NAMALWA (cell line): Measurements from ENCODE around the gene SRRM3.
"Not testable (repeated sequence)": the region's sequence is repeated elsewhere in the genome, so short reads cannot be mapped to it uniquely, and the experiment has no call there.

ENCODE experiments used
- DNase-seq: peaks from one replicate; pipeline ENCODE4 v3.0.0-alpha.2; 2015; ENCODE audit warnings: low spot score

SRRM3 gene

GRCh38 chr7:76265299-76265698 is 63.6 kb downstream of the SRRM3 start:
- no peak for DNase-seq

- DNase-seq: no peak
Observed at GRCh38 chr7:76267107-76267893, 65.6 kb downstream of the SRRM3 start.

- no peak for DNase-seq
Observed at GRCh38 chr7:76267894-76268183, 66.1 kb downstream of the SRRM3 start.

DNA sequence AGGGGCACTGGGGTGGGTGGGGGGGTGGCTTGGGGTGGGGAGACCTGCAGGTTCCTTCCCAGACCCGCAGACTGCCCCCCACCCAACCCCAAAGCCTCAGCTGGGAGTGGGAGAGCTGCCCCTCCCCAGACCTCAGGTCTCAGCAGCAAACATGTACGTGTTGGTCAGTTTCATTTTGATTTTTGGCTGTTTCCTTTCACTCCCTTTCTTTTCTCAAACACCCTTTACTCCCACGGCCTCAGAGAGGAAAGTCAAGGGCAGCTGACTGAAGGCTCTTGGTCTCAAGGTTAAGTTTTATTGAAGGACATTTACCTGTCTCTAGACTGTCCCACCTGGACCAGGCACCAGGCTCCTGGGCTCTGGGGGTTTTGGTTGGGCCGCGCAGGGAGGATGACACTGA is 66.7 kb downstream of the SRRM3 start:
- DNase-seq: no peak

DNA sequence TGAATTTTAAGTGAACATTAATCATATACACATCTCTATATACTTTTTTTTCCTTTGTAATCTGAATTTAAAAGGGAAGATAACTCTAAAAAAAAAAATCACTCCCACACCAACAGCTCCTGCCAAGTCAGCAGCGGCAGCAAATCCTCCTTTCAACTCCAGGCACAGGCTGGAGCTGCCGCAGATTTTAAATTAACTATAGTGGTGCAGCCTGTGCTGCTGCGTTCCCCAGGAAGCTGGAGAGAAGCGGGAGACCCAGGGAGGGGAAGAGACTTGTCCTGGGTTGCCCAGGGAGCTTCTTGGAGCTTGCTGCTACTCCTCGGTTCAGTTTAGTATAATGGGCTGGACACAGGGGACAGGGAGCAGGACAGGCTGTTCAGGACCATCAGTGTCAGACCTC is 68.2 kb downstream of the SRRM3 start:
- no peak for DNase-seq

- DNase-seq: not testable (repeated sequence)
Observed at GRCh38 chr7:76271384-76271783, 69.7 kb downstream of the SRRM3 start.

DNA sequence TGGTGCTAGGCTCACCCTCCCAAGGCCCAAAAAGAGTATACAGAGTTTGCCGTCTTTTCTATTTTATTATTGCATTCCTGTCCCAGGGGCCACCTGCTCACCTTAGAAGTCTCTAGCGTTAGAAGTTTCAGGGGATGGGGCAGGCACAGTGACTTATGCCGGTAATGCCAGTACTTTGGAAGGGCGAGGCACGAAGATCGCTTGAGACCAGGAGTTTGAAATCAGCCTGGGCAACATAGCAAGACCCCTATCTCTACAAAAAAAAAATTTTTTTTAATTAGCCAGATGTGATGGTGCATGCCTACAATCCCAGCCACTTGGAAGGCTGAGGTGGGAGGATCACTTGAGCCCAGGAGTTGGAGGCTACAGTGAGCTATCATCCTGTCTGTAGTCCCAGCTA is 70.4 kb downstream of the SRRM3 start:
- no peak for DNase-seq

DNA sequence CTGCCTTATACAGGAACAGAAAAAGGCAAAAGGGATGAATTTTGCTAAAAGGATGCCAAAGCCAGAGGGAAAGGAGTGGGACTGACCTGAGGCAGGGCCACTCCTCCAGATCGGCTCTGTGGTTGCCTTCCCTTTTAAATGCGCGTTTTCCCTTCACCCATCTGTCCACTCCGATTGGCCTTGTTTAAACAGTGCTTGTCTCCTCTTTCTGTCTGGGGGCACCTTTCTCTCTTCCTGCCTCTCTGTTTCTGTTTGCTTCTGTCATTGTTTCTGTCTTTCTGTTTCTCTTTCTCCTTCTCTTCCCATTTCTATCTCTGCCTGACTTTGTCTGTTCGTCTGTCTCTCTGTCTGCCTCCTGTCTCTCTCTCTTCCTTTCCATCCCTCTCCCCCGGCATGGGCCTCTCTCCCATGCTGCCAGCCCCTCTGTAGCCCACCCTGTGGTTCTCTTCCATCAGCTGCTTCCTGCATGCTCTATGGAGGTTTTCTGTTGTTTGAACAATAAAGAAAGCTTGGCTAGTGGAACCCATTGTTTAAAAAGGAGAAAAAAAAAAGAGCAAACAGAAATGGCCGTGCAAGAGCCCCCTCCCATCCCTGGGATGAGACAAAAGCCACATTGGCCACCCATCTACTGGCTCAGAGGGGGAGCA is 71.3 kb downstream of the SRRM3 start:
- DNase-seq: no peak

- DNase-seq: no peak
Observed at GRCh38 chr7:76273503-76273902, 71.8 kb downstream of the SRRM3 start.

DNA sequence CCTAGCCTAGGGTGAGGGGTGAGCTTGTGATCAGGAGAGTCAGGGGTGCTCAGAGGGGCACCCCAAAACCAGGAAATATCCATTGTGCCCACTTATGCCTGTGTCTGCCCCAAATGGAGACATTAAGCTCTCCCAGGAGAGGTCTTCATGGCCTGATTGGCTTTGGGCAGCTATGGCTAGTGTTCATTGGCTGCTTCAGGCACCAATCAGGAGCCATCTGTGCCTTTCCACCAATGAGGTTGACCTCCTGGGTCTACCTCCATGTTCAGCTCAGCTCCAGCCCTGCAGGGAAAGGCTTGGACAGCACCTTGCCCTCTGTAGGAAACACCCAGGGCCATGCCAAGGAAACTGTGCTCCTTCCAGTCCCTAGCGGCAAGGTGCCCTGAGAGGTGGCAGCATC is 76.8 kb downstream of the SRRM3 start:
- peak; percentile 63 for DNase-seq

DNA sequence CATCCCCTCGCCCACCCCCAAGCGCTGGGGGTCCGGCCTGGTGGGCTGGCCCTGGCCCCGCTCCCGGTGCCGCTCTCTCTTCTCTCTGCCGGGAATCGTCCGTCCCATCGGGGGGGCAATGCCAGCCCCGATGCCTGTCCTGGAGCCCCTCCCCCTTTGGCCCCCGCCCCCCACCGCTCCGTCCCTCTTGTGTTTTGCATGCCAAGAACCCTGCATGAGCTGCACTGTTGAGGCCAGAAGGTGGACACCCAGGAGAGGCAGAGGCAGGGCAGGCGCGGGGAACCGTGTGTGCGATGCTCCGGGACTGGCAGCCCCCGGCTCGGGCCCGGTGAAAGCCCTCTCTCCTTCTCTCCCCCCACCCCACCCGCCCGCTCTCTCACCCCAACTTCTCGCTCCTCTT is 78.7 kb downstream of the SRRM3 start:
- no peak for DNase-seq

DNA sequence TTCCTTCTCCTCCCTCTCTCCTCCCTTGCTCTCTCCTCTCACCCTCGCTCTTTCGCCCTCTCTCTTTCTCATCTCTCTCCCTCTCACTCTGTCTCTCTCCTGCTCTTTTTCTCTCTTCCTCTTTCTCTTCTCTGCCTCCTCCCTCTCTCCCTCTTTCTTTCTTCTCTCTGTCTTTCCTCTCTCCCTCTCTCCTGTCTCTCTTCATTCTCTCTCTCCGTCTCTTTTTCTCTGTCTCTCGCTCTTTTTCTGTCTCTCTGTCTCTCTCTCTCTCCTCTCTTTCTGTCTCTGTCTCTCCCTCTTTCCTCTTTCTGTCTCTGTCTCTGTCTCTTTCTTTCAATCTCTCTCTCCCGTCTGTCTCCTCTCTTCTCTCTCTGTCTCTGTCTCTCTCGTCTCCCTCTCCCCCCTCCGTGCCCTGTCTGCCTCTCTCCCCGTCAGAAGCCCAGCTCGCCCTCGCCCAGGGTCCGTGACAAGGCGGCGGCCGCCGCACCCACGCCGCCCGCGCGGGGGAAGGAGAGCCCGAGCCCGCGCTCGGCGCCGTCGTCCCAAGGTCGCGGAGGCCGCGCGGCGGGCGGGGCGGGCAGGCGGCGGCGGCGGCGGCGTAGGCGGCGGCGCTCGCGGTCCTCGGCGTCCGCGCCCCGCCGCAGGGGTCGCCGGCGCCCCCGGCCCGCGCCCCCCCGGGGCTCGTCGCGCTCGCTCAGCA is 79.5 kb downstream of the SRRM3 start:
- DNase-seq: no peak

DNA sequence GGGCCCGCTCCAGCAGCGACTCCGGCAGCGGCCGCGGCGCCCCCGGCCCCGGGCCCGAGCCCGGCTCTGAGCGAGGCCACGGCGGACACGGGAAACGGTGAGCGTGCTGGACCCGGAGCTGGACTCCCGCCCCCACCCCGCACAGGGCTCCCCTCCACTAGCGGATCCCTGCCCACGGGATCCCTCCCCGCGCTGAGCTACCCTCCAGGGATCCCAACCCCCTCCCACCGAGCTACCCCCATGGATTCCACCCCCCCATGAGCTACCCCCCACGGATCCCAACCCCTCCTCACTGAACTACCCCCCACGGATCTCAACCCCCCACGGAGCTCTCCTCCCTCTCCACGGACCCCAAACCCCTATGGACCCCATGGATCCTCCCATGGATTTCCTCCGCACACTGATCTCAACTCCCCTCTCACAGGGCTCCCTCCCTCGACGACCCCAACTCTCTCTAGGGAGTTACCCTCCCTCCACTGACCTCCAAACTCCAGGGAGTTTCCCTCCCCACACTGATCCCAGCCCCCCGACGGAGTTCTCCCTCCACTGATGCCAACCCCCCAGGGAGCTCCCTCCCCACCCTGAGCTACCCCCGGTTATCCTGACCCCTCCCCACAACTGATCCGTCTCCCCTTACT is 80.1 kb downstream of the SRRM3 start:
- DNase-seq: no peak

- DNase-seq: no peak
Observed at GRCh38 chr7:76282344-76283253, 80.9 kb downstream of the SRRM3 start.

- no peak for DNase-seq
Observed at GRCh38 chr7:76283254-76284159, 81.8 kb downstream of the SRRM3 start.

DNA sequence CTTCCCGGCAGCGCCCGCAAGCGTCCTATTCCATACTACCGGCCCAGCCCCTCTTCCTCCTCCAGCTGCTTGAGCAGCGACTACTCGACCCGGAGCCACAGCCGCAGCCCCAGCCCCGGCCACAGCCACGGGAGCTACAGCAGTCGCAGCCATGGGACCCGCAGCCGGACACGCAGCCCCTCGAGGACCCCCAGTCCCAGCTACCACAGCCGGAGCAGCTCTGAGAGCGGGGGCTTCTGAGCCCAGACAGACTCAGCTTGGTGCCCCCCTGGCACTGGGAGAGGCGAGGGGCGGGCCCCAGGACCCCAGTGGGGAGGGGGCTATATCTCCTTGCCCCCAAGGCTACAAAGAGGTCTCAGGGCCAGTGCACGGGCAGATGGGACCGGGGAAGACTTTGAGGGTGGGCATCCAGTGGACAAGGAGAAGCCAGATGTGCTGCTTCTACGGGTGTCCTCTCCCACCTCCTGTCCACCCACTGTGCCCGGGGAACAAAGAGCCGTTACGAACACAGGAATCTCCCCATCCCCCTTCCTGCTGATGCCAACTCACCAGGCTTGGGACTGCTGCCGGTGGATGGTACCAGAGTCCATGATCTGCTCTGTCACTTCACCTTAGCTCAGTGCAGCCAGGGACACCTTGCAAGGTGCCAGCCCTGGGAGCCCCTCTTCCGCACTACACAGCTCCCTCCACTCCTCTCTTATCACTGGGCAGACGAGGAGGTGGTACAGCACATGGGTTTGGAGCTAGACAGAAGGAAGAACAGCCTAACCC is 84.1 kb downstream of the SRRM3 start:
- DNase-seq: no peak

DNA sequence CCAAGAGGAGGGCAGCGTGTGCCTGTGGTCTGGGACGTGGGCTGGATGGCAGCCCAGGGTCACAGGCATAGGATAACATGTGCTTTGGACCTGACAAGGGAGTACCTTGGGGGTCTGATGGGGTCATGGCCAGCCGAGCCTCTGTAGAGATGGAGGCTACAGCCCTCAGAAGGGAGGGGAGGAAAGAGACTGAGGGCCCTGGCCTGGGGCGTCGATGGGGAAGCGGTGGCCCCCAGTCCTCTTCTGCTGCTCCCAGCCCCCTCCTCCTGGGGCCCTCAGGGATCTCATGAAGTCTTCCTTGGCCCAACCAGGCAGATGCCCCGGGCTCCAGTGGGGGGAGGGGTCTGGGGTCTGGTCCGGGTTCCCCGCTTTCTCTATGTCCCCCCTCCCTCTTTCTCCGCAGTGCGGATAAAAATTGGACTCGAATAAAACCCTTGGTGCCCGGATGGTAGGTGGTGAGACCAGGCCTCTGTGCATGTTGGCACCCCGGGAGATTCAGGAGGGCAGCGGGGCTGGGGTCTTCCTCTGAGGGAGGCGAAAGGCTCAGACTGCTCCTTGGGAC is 85.2 kb downstream of the SRRM3 start:
- DNase-seq: no peak

DNA sequence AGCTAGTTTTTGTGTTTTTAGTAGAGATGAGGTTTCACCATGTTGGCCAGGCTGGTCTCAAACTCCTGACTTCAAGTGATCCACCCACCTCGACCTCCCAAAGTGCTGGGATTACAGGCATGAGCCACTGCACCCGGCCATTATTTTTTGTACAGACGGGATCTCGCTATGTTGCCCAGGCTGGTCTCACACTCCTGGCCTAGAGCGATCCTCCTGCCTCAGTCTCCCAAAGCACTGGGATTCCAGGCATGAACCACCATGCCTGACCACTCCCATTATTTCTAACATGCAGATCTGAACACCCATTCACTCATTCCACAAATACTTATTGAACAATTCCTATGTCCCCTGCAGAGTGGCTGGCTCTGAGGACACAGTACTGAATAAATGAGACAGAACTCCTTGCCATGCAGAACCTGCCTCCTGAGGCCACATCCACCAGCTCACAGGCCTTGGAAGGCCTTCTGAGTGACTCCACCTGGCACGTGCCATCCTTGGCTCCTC is 89.2 kb downstream of the SRRM3 start:
- DNase-seq: not testable (repeated sequence)
